HepG2 (cell line): ENCODE results near the gene P2RY1. TPM values are rescaled to one million over a fixed set of nuclear protein-coding genes. Genes with fewer than 3 reads are reported as not detected.

Experiments used
- ATAC-seq: fragments of 200-7000 bp; cut with Tn5 transposase; 3 replicates; pipeline ENCODE4 v1.9.1; 2020; ENCODE audit warnings: mild to moderate bottlenecking, moderate library complexity
- BruUV-seq: library from RNA; stranded (reverse); fragments of 400-500 nt; replicated peaks from 2 replicates; lab custom pipeline; 2021; lab: Mats Ljungman, UMichigan
- CTCF ChIA-PET: fragments of 300-600 bp; formaldehyde crosslinking; extraction: SDS; loops from one replicate; lab custom pipeline; 2021; ENCODE audit warnings: low total read pairs, inconsistent platforms, low intra/inter-chr PET ratio; lab: Yijun Ruan, JAX
- POLR2A ChIA-PET: fragments of 350-600 bp; sonication (Branson Sonifier 250); formaldehyde crosslinking; loops from one replicate; lab custom pipeline; 2020; ENCODE audit warnings: antibody characterized with exemption, inconsistent platforms; lab: Yijun Ruan, JAX
- DNase-seq: peaks from one replicate; pipeline ENCODE4 v3.0.0-alpha.2; 2015; ENCODE audit warnings: low spot score
- FAIRE-seq: peaks from 3 replicates; lab custom pipeline; 2011; peaks lifted over from hg19 to GRCh38; lab: Jason Lieb, UNC
- H2AFZ ChIP-seq: one replicate; pipeline ENCODE4 v1.6.1; 2011; ENCODE audit warnings: low read length, inconsistent platforms
- H3K27ac ChIP-seq: fragments of 300-600 bp; 3 replicates; pipeline ENCODE4 v1.8.0; 2011; ENCODE audit warnings: mixed run types, mild to moderate bottlenecking, mixed read lengths, low read length, inconsistent platforms; ENCODE audit not compliant: insufficient read depth; ENCODE audit errors: extremely low read length
- H3K27me3 ChIP-seq, 2 experiments: fragments of 200-600 bp in 1 of 2; 2 replicates in 1 of 2; 3 replicates in 1 of 2; pipeline versions ENCODE4 v1.6.0 to v1.8.0; 2011; ENCODE audit warnings: low read length in 2 of 2, mild to moderate bottlenecking in 2 of 2, moderate library complexity in 2 of 2, inconsistent platforms in 1 of 2; ENCODE audit not compliant: insufficient read depth in 2 of 2, control insufficient read depth in 1 of 2
- H3K36me3 ChIP-seq, 2 experiments: fragments of 200-600 bp in 1 of 2; replicated peaks in 1 of 2; 2 replicates in 1 of 2; 3 replicates in 1 of 2; pipeline versions ENCODE4 v1.5.1 to v1.8.0; 2011; ENCODE audit warnings: low read length in 2 of 2, inconsistent platforms in 1 of 2; ENCODE audit not compliant: insufficient read depth in 2 of 2, control insufficient read depth in 1 of 2
- H3K4me1 ChIP-seq: 2 replicates; pipeline ENCODE4 v1.5.1; 2012; ENCODE audit warnings: low read length, inconsistent platforms; ENCODE audit not compliant: insufficient read depth
- H3K4me2 ChIP-seq: 2 replicates; pipeline ENCODE4 v1.6.0; 2011; ENCODE audit warnings: low read depth, low read length, inconsistent platforms
- H3K4me3 ChIP-seq, 3 experiments: fragments of 200-600 bp in 1 of 3; sonication (generic), shearing (Covaris generic) in 1 of 3; replicated peaks in 1 of 3; 2 replicates each; pipeline ENCODE4 v1.5.1; 2011 to 2016; ENCODE audit warnings: low read length in 3 of 3, inconsistent platforms in 2 of 3, low read depth in 2 of 3, mild to moderate bottlenecking in 2 of 3, control low read depth in 1 of 3, mixed read lengths in 1 of 3; ENCODE audit not compliant: insufficient read depth in 1 of 3
- H3K79me2 ChIP-seq: one replicate; pipeline ENCODE4 v1.6.1; 2011; ENCODE audit warnings: low read length, inconsistent platforms; ENCODE audit not compliant: insufficient read depth
- H3K9ac ChIP-seq: 2 replicates; pipeline ENCODE4 v1.6.0; 2011; ENCODE audit warnings: mild to moderate bottlenecking, low read depth, low read length, inconsistent platforms; ENCODE audit not compliant: insufficient read depth
- H3K9me3 ChIP-seq: 2 replicates; pipeline ENCODE4 v1.5.1; 2012; ENCODE audit warnings: mild to moderate bottlenecking, low read length
- H4K20me1 ChIP-seq: 2 replicates; pipeline ENCODE4 v1.6.0; 2011; ENCODE audit warnings: inconsistent platforms, mild to moderate bottlenecking, low read length, moderate library complexity; ENCODE audit not compliant: insufficient read depth
- HES4 ChIP-seq: sonication (generic); formaldehyde crosslinking; IDR thresholded peaks from 2 replicates; pipeline ENCODE4 v1.9.0; 2021; ENCODE audit warnings: mild to moderate bottlenecking, missing genetic modification reagents, borderline replicate concordance
- HNF1B ChIP-seq: sonication (generic); formaldehyde crosslinking; IDR thresholded peaks from 2 replicates; pipeline ENCODE4 v1.5.1; 2020; ENCODE audit warnings: mild to moderate bottlenecking, moderate library complexity, missing genetic modification reagents
- MED13 ChIP-seq: sonication (generic); formaldehyde crosslinking; IDR thresholded peaks from 2 replicates; pipeline ENCODE4 v1.5.0; 2020; ENCODE audit warnings: missing genetic modification reagents
- MTF2 ChIP-seq: sonication (generic); formaldehyde crosslinking; IDR thresholded peaks from 2 replicates; pipeline ENCODE4 v1.5.0; 2020; ENCODE audit warnings: missing genetic modification reagents, borderline replicate concordance
- ZKSCAN1 ChIP-seq: fragments of 150-350 bp; IDR thresholded peaks from 2 replicates; pipeline ENCODE4 v1.6.1; 2014; ENCODE audit warnings: low read length
- ZNF263 ChIP-seq: sonication (generic); formaldehyde crosslinking; IDR thresholded peaks from 2 replicates; pipeline ENCODE4 v1.4.0; 2020; ENCODE audit warnings: missing genetic modification reagents
- ZNF331 ChIP-seq: sonication (generic); formaldehyde crosslinking; IDR thresholded peaks from 2 replicates; pipeline ENCODE4 v1.4.0; 2020; ENCODE audit warnings: missing genetic modification reagents
- ZNF605 ChIP-seq: sonication (generic); formaldehyde crosslinking; IDR thresholded peaks from 2 replicates; pipeline ENCODE4 v1.8.0; 2022; ENCODE audit warnings: mild to moderate bottlenecking, missing genetic modification reagents
- ZNF777 ChIP-seq: sonication (generic); formaldehyde crosslinking; IDR thresholded peaks from 2 replicates; pipeline ENCODE4 v1.4.0; 2020; ENCODE audit warnings: missing genetic modification reagents
- WGBS: methylation state at CpG from one replicate; pipeline ENCODE4 v1.1.6; 2017; ENCODE audit warnings: low lambda C conversion rate; 5-methylcytosine and 5-hydroxymethylcytosine counted together
- in situ Hi-C: cut with HindIII; loops from 2 replicates; pipeline ENCODE4 v1.10.0; 2017; ENCODE audit warnings: low pct_unique_long_range_greater_than_20kb; ENCODE audit not compliant: extremely low pct_ligation_motif_present
- intact Hi-C: fragments of 100-400 bp; cut with micrococcal nuclease; formaldehyde crosslinking; loops from one replicate; pipeline ENCODE4 v1.10.0; 2022; ENCODE audit not compliant: unreplicated experiment
- polyA plus RNA-seq, 8 experiments: library from polyadenylated mRNA; depleted of rRNA in 3 of 8; stranded (reverse) in 7 of 8; unstranded in 1 of 8; fragments of >200 nt; fragmentation: Illumina TruSeq in 4 of 8; extraction: Trizol in 4 of 8; gene quantifications; 2 replicates each; pipeline versions ENCODE4 v1.2.1 to v1.2.3, GENCODE V29; 2011 to 2016; ENCODE audit warnings: low read depth in 4 of 8, missing spikeins in 1 of 8, mixed read lengths in 1 of 8; ENCODE audit not compliant: insufficient read depth in 1 of 8
- total RNA-seq, 5 experiments: library from RNA; depleted of rRNA; stranded (reverse); fragments of >200 nt; fragmentation: Illumina TruSeq; extraction: Trizol; gene quantifications; 2 replicates each; pipeline ENCODE4 v1.2.3, GENCODE V29; 2016; ENCODE audit warnings: low read depth in 1 of 5
- TF ChIP-seq, protein P1 (sequence below): sonication (generic); formaldehyde crosslinking; IDR thresholded peaks from 2 replicates; pipeline ENCODE4 v1.5.0; 2020; ENCODE audit warnings: missing genetic modification reagents

P2RY1 gene
- total and polyA plus RNA-seq, 2 of the 13 experiments (the other 11 are each of a cell fraction or from before 2014, with no cell fraction given): not detected

GRCh38 chr3:152811974-152812760 lies 22.8 kb upstream of the P2RY1 start (continued):
- TF ChIP-seq MTF2 (CRISPR knock-in tag) (no peak), ZKSCAN1 (no peak), HES4 (no peak), HNF1B (CRISPR knock-in tag) (no peak), ZNF263 (no peak)
- TF ChIP-seq, protein P1, sequence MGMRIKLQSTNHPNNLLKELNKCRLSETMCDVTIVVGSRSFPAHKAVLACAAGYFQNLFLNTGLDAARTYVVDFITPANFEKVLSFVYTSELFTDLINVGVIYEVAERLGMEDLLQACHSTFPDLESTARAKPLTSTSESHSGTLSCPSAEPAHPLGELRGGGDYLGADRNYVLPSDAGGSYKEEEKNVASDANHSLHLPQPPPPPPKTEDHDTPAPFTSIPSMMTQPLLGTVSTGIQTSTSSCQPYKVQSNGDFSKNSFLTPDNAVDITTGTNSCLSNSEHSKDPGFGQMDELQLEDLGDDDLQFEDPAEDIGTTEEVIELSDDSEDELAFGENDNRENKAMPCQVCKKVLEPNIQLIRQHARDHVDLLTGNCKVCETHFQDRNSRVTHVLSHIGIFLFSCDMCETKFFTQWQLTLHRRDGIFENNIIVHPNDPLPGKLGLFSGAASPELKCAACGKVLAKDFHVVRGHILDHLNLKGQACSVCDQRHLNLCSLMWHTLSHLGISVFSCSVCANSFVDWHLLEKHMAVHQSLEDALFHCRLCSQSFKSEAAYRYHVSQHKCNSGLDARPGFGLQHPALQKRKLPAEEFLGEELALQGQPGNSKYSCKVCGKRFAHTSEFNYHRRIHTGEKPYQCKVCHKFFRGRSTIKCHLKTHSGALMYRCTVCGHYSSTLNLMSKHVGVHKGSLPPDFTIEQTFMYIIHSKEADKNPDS (CRISPR knock-in tag): no peak

DNA sequence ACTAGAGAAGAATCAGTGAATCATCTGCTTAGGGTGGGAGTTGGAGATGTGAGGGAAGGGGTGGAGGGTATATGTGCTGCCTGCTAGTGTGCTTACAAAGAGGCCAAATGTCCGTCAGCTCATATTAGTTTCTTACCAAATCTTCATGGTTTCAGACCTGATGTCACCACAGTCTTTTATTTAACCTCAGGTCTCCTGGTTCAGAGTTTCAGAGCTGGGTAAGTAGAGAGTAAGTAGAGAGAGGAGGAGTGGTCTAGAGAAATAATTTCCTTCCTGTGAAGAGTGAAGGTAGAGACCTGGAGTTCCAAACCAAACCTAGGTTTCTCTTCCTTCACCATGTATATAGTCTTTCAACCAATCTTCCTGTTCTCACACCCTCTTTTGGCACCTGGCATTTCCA lies 17.5 kb upstream of the P2RY1 start:
- Histone ChIP-seq H3K9ac (no peak overlapping the region), H3K27ac (no peak overlapping the region), H3K9me3 (no peaks in the 10 kb centered on the region), H3K4me2 (no peak overlapping the region), H4K20me1 (no peaks in the 10 kb centered on the region), H3K27me3 (no peaks in the 10 kb centered on the region; a peak in 1 of 5 replicates), H3K79me2 (no peaks in the 10 kb centered on the region), H3K36me3 (no peaks in the 10 kb centered on the region), H3K4me3 (no peak overlapping the region), H3K4me1 (no peaks in the 10 kb centered on the region), H2AFZ (no peak overlapping the region)
- TF ChIP-seq ZNF605 (no peak), MED13 (CRISPR knock-in tag) (no peak), ZNF331 (no peak), ZNF777 (CRISPR knock-in tag) (no peak)
- no TSS peak for BruUV-seq
- intact Hi-C loops (no loop called here), in situ Hi-C loops (no loop called here)
- POLR2A ChIA-PET: no interaction called here
- 0% methylated on average over 1 of the region's 1 CpG for WGBS
- CTCF ChIA-PET: no interaction called here
- ATAC-seq (no peak), FAIRE-seq (no peak), DNase-seq (no peak)
